ENCODE data around the gene HS6ST3.
"Not testable (repeated sequence)": the region's sequence is repeated elsewhere in the genome, so short reads cannot be mapped to it uniquely, and the experiment has no call there.

Gene HS6ST3

DNA sequence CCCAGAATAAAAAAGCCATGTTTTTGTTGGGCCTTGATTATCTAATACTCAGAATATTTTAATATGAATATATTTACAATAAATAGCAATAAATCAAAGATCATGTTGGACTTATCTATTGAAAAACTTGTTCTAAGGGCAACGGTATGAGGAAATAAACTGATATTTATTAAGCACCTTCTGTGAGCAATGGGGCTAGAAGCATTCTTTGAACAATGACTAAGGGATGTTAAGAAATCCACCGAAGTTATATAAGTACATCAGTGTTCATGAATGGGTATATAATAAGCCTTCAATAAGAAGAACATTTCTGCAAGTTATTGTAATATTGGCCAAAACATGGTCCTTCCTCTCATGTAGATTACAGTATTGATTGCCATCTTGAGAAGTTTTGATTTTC is 682.5 kb downstream of the HS6ST3 start:
- no peak overlapping the region for H3K4me3 ChIP-seq (replicated peaks; ENCODE audit: low read depth, low read length)
- no peak for DNase-seq (ENCODE audit: extremely low read depth, low read depth)
- TF ChIP-seq, protein P1, sequence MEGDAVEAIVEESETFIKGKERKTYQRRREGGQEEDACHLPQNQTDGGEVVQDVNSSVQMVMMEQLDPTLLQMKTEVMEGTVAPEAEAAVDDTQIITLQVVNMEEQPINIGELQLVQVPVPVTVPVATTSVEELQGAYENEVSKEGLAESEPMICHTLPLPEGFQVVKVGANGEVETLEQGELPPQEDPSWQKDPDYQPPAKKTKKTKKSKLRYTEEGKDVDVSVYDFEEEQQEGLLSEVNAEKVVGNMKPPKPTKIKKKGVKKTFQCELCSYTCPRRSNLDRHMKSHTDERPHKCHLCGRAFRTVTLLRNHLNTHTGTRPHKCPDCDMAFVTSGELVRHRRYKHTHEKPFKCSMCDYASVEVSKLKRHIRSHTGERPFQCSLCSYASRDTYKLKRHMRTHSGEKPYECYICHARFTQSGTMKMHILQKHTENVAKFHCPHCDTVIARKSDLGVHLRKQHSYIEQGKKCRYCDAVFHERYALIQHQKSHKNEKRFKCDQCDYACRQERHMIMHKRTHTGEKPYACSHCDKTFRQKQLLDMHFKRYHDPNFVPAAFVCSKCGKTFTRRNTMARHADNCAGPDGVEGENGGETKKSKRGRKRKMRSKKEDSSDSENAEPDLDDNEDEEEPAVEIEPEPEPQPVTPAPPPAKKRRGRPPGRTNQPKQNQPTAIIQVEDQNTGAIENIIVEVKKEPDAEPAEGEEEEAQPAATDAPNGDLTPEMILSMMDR (IDR thresholded peaks at IDR 0.05; ENCODE audit: low read depth, low read length, missing control alignments), result no peak

DNA sequence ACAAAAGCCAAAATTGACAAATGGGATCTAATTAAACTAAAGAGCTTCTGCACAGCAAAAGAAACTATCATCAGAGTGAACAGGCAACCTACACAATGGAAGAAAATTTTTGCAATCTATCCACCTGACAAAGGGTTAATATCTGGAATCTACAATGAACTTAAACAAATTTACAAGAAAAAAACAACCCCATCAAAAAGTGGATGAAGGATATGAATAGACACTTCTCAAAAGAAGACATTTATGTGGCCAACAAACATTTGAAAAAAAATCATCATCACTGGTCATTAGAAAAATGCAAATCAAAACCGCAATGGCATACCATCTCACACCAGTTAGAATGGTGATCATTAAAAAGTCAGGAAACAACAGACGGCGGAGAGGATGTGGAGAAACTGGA is 688.4 kb downstream of the HS6ST3 start:
- DNase-seq (ENCODE audit: extremely low read depth, low read depth), result not testable (repeated sequence)

DNA sequence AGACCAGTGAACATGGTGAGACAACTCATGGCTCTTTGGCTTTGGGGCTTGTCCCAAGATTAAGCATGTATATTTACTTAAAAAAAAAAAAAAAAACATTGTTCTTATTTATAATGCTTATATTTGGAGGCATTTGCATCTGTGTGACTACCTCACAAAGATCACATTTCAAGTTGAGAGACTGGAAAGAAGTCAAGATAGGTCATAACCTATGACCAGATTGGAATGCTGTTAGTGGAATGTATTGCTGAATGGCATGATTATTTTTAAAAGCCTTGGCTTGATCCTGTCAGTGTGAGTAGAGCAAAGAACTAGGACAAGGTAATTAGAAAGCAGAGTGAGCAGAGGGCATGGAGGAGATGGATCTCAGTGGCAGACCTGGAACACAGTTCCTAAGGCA is 689.8 kb downstream of the HS6ST3 start:
- TF ChIP-seq, protein P1 (IDR thresholded peaks at IDR 0.05; ENCODE audit: low read depth, low read length, missing control alignments), result no peak
- no peak for DNase-seq (ENCODE audit: extremely low read depth, low read depth)
- no peak overlapping the region for H3K4me3 ChIP-seq (replicated peaks; ENCODE audit: low read depth, low read length)

More for the DNA sequence above, 688.4 kb downstream of the HS6ST3 start:
- not testable (repeated sequence) for H3K4me3 ChIP-seq (replicated peaks; ENCODE audit: low read depth, low read length)

DNA sequence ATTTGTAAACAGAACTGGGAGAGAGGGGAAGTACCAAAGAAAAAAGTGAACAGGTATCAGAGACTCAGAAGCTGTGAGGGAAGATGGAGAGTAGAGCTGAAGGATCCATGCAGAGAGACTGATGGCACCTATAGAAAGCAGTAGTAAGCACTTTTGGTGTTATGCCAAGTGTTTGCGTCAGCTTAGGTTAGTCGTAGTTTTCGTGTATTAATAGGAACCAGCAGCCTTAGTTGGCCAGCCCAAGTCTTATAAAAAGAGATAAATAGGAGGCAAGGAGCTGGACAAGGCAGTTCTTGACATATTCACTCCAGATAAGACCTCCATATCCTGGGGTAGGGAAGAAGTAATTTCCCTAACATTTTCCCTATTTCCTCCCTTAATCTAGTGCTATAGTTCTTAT is 690.2 kb downstream of the HS6ST3 start:
- TF ChIP-seq, protein P1 (IDR thresholded peaks at IDR 0.05; ENCODE audit: low read depth, low read length, missing control alignments), result no peak
- H3K4me3 ChIP-seq (replicated peaks; ENCODE audit: low read depth, low read length), result no peak overlapping the region
- DNase-seq (ENCODE audit: extremely low read depth, low read depth), result no peak

DNA sequence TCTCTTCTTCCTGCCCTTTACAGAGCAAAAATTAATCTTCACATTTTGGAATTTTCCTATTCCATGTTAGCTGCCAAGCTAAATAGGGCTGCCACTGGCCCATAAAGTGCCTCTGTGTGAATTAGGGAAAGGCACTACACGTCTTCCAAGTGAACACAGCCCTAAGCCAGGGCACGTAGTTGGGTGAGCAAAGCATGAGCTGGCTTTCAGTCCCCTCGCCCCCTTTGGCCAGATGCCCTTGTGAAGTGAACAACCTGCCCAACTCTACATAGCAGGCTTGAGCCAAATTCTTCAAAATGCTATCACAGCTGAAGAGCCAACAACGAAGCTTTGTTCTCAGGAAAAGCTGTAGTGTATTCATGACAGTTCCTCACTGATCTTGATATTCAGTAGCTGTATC is 691.2 kb downstream of the HS6ST3 start:
- no peak for DNase-seq (ENCODE audit: extremely low read depth, low read depth)
- TF ChIP-seq, protein P1 (IDR thresholded peaks at IDR 0.05; ENCODE audit: low read depth, low read length, missing control alignments), result no peak
- H3K4me3 ChIP-seq (replicated peaks; ENCODE audit: low read depth, low read length), result no peak overlapping the region

DNA sequence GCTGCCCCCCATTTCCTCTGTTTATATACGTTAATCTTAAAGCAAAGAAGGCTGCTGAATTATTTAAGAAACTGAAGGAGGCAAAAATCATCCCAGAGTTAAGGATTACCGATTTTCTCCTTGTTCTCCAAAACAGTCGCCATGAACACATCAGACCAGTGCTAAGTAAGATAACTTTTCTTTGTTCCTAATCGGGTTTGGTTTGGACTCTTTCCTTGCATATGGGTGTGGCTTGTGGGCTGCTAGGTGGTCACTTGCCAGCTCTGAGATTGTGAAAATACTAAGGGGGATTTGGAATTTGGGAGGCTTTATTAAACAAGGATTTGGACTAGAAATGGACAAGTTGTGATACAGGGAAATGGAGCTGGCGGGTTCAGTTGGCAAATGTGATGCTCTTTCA is 692.3 kb downstream of the HS6ST3 start:
- DNase-seq (ENCODE audit: extremely low read depth, low read depth), result no peak
- H3K4me3 ChIP-seq (replicated peaks; ENCODE audit: low read depth, low read length), result no peak overlapping the region
- TF ChIP-seq, protein P1 (IDR thresholded peaks at IDR 0.05; ENCODE audit: low read depth, low read length, missing control alignments), result no peak

DNA sequence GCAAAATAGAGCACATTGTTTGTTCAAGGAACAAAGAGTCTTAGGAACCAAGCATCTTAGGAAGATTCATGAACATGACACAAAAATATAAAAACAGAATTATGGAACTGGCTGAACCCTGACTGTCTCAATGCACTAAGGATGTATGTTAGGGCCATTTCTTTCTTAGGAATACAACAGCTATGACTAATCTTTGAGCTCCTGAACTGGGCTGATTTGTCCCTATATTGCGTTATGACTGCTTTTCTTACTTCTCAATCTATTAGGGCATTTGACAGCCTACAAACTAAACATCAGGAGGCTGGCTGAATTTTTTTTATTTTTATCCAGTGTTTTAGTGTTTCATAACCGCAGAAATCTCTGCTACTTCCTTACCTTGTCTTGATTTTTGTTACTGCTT is 693.1 kb downstream of the HS6ST3 start:
- no peak for DNase-seq (ENCODE audit: extremely low read depth, low read depth)
- H3K4me3 ChIP-seq (replicated peaks; ENCODE audit: low read depth, low read length), result no peak overlapping the region
- TF ChIP-seq, protein P1 (IDR thresholded peaks at IDR 0.05; ENCODE audit: low read depth, low read length, missing control alignments), result no peak
